Subcutaneous abdominal adipose tissue (tissue), 5 donors: ENCODE measurements around the gene MAN2C1.
A peak's percentile ranks its signal among the peaks of the same experiment; 100 is the strongest.
"Not testable (repeated sequence)": the region's sequence is repeated elsewhere in the genome, so short reads cannot be mapped to it uniquely, and the experiment has no call there.

Source experiments
- H3K27ac ChIP-seq: one replicate; pipeline ENCODE4 v1.7.0; 2013; ENCODE audit warnings: low read depth, mild to moderate bottlenecking, inconsistent platforms, low read length, moderate library complexity
- H3K27me3 ChIP-seq, 5 donors: one replicate each; pipeline ENCODE4 v1.7.0; 2013; ENCODE audit warnings: low read length in 5 of 5, inconsistent platforms in 1 of 5; ENCODE audit not compliant: control insufficient read depth in 5 of 5, insufficient read depth in 4 of 5
- H3K36me3 ChIP-seq, 5 donors: one replicate each; pipeline ENCODE4 v1.7.0; 2013; ENCODE audit warnings: low read length in 5 of 5; ENCODE audit not compliant: control insufficient read depth in 5 of 5, insufficient read depth in 5 of 5
- H3K4me1 ChIP-seq, 5 donors: one replicate each; pipeline ENCODE4 v1.7.0; 2013; ENCODE audit warnings: low read length in 5 of 5, mild to moderate bottlenecking in 3 of 5, moderate library complexity in 1 of 5; ENCODE audit not compliant: control insufficient read depth in 5 of 5, insufficient read depth in 5 of 5
- H3K4me3 ChIP-seq, 5 donors: one replicate each; pipeline ENCODE4 v1.7.0; 2013; ENCODE audit warnings: low read length in 5 of 5, low read depth in 1 of 5
- H3K9ac ChIP-seq, 5 donors: one replicate each; pipeline ENCODE4 v1.7.0; 2013; ENCODE audit warnings: low read length in 5 of 5, mild to moderate bottlenecking in 4 of 5, moderate library complexity in 3 of 5
- H3K9me3 ChIP-seq, 5 donors: one replicate each; pipeline ENCODE4 v1.7.0; 2013; ENCODE audit warnings: low read length in 5 of 5; ENCODE audit not compliant: control insufficient read depth in 5 of 5
- donor health status: healthy.
- donor health status: healthy.
- donor health status: healthy.
- donor health status: healthy.
- donor health status: healthy.

The MAN2C1 gene

GRCh38 chr15:75367913-75368688, at the start of gene MAN2C1:
TSS of gene MAN2C1 (minus strand) at chr15:75368607. CDS start at chr15:75368583, 24 bp downstream.
- Histone ChIP-seq H3K4me1 (peaks cover 5 to 27% (median 22%) of the 10 kb centered on the region in 5 donors), H3K27me3 (no peaks in the 10 kb centered on the region), H3K9me3 (no peaks in the 10 kb centered on the region), H3K27ac (peak within 1 kb of the TSS; percentile 99), H3K9ac (peak within 1 kb of the TSS; percentile 90 to 99 (median 99)), H3K4me3 (peak within 1 kb of the TSS; percentile 78 to 88 (median 81)), H3K36me3 (peaks cover 10 to 60% (median 56%) of the 10 kb centered on the region in 5 donors)

GRCh38 chr15:75416584-75416983, 48.2 kb upstream of the MAN2C1 start:
- no peaks in the 10 kb centered on the region for H3K4me1 ChIP-seq
- no peak overlapping the region for H3K27ac ChIP-seq
- no peak overlapping the region for H3K9ac ChIP-seq
- H3K27me3 ChIP-seq = no peaks in the 10 kb centered on the region
- H3K9me3 ChIP-seq = no peaks in the 10 kb centered on the region
- no peak overlapping the region for H3K4me3 ChIP-seq
- peaks cover 23 to 35% (median 29%) of the 10 kb centered on the region in 5 donors for H3K36me3 ChIP-seq

- H3K4me3 ChIP-seq = no peak overlapping the region
- H3K27me3 ChIP-seq = no peaks in the 10 kb centered on the region
- H3K4me1 ChIP-seq = no peaks in the 10 kb centered on the region
- no peak overlapping the region for H3K9ac ChIP-seq
- peaks cover 45 to 74% (median 69%) of the 10 kb centered on the region in 5 donors for H3K36me3 ChIP-seq
- no peaks in the 10 kb centered on the region for H3K9me3 ChIP-seq
- H3K27ac ChIP-seq = no peak overlapping the region
Measured at GRCh38 chr15:75410196-75410595, 41.8 kb upstream of the MAN2C1 start.

DNA sequence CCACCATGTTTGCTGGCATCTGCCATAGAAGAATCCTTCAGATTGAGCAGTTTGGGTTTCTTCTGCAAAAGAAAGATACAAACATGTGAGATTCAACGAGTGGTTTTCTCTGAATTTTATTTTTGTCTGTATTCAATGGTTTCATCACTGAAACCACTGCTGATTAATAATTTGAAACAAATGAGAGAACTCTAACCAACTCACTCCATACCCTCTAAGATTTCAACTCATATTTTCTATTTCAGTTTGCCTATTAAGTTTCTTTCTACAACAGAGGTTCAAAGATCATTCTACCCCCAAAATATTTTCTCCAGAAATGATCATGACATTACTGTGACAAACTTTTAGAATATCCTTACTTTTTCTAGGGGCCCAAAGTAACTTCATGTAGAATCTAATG, 38.7 kb upstream of the MAN2C1 start:
- H3K36me3 ChIP-seq = peaks cover 31 to 83% (median 76%) of the 10 kb centered on the region in 5 donors
- no peaks in the 10 kb centered on the region for H3K27me3 ChIP-seq
- H3K9me3 ChIP-seq = no peaks in the 10 kb centered on the region
- no peak overlapping the region for H3K9ac ChIP-seq
- H3K27ac ChIP-seq = no peak overlapping the region
- H3K4me3 ChIP-seq = no peak overlapping the region
- H3K4me1 ChIP-seq = no peaks in the 10 kb centered on the region

GRCh38 chr15:75403892-75404291, 35.5 kb upstream of the MAN2C1 start:
- H3K36me3 ChIP-seq = peaks cover 36 to 78% (median 68%) of the 10 kb centered on the region in 5 donors
- H3K27ac ChIP-seq = no peak overlapping the region
- H3K4me3 ChIP-seq = no peak overlapping the region
- H3K9me3 ChIP-seq = no peaks in the 10 kb centered on the region
- no peaks in the 10 kb centered on the region for H3K27me3 ChIP-seq
- no peak overlapping the region for H3K9ac ChIP-seq
- no peaks in the 10 kb centered on the region for H3K4me1 ChIP-seq

- peaks cover 0 to 2% (median 0%) of the 10 kb centered on the region in 5 donors for H3K4me1 ChIP-seq
- H3K9ac ChIP-seq = no peak overlapping the region
- peaks cover 40 to 91% (median 77%) of the 10 kb centered on the region in 5 donors for H3K36me3 ChIP-seq
- H3K4me3 ChIP-seq = no peak overlapping the region
- no peaks in the 10 kb centered on the region for H3K27me3 ChIP-seq
- no peak overlapping the region for H3K27ac ChIP-seq
- H3K9me3 ChIP-seq = no peaks in the 10 kb centered on the region
Measured at GRCh38 chr15:75397494-75397893, 29.1 kb upstream of the MAN2C1 start.

GRCh38 chr15:75389791-75390382, 21.5 kb upstream of the MAN2C1 start:
- Histone ChIP-seq H3K27me3 (no peaks in the 10 kb centered on the region), H3K9ac (no peak overlapping the region), H3K4me1 (peaks cover 0 to 10% (median 3%) of the 10 kb centered on the region in 5 donors), H3K27ac (no peak overlapping the region), H3K36me3 (peaks cover 44 to 85% (median 82%) of the 10 kb centered on the region in 5 donors), H3K9me3 (no peaks in the 10 kb centered on the region), H3K4me3 (no peak overlapping the region)

GRCh38 chr15:75383986-75384385, 15.6 kb upstream of the MAN2C1 start:
- H3K27ac ChIP-seq, H3K27me3 ChIP-seq: not testable (repeated sequence)
- H3K36me3 ChIP-seq = peaks cover 45 to 88% (median 73%) of the 10 kb centered on the region in 5 donors

DNA sequence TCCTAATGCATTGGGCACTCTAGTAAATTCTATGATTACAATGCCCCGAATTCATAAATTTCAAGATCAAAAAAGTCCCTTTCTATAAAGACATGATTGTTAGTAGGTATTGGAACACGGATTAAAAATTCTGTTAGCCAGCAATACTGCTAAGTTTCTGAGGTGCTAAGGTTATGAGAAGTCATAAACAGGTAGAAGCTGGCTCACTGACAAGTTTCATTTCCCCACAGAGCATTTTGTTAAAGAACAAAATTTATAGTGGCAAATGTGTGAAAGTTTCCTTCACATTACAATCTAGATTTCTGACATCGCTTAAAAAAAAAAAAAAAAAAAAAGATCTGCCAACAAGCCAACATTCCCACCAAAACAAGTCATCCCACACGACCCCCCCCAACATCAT, 12.4 kb upstream of the MAN2C1 start:
- Histone ChIP-seq H3K36me3 (peaks cover 42 to 85% (median 59%) of the 10 kb centered on the region in 5 donors), H3K27me3 (no peaks in the 10 kb centered on the region), H3K27ac (no peak overlapping the region), H3K4me3 (no peak overlapping the region), H3K9me3 (no peaks in the 10 kb centered on the region), H3K4me1 (peaks cover 0 to 2% (median 0%) of the 10 kb centered on the region in 5 donors), H3K9ac (no peak overlapping the region)

More at GRCh38 chr15:75383986-75384385, 15.6 kb upstream of the MAN2C1 start:
- H3K4me1 ChIP-seq, H3K4me3 ChIP-seq, H3K9me3 ChIP-seq, H3K9ac ChIP-seq: not testable (repeated sequence)
